ENCODE results near the gene IL1B.

IL1B gene

DNA sequence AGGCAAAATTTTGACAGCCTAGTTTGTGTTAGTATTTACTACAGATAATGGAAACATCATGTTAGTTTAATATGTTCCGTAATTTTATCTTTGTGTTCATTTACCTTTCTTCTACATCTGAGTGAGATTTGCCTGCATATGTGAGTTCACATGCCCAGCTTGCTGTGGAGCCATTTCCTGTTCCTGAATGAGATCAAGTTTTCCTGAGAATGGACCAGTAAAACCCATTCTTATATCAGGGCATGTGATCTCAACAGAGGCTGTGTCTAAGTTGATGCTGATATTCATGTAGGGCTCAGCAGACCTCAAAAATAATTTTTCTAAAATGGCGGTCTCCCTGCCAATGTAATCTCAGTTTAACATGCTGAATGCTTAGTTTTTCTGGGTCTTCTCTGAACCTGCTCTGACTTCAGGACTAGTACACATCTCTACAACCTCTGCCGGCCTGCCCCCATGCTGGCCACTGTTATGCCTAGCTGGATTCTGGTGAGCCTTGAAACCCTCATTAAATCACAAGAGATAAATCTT is 53.3 kb downstream of the IL1B start:
- no peak for DNase-seq (ENCODE audit: low read depth, low spot score)

DNA sequence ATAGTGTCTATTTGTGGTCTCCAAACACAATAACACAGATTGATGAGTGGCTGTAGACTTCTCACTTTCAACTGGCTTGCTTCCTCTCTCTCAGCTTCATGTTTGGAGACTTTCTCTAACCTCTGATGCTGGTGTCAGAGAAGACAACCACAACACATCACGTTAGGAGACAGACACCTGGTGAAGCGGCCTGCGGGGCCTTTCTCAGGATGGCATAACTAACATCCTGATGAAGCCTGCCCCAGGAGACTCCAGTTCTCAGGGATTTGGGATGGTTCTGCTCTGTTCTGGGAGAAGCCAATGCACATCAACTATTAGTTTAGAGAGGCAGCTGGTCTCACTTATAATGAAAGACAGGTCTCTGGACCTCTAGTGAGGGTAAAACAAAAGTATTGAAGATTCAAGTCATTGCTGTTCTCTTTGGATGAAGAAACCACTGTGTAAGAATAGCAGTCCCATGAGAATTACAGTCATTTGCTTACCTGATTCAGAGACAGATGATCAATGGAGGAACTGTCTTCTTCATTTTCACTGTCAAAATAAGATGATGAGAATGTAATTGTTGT is 54.3 kb downstream of the IL1B start:
- DNase-seq (ENCODE audit: low read depth, low spot score) = no peak
